CD8-positive, alpha-beta memory T cell (primary cell): Measurements from ENCODE around the gene ADGRV1. TPM values are rescaled to one million over a fixed set of nuclear protein-coding genes. Genes with fewer than 3 reads are reported as not detected.
A peak's percentile ranks its signal among the peaks of the same experiment; 100 is the strongest.

ENCODE experiments used
- CTCF ChIA-PET: fragments of 350-600 bp; sonication (Branson Sonifier 250); formaldehyde crosslinking; loops from one replicate; lab custom pipeline; 2021; ENCODE audit warnings: antibody characterized with exemption; lab: Charles Lee
- POLR2A ChIA-PET: fragments of 350-600 bp; sonication (Branson Sonifier 250); formaldehyde crosslinking; loops from one replicate; lab custom pipeline; 2021; ENCODE audit warnings: antibody characterized with exemption; lab: Charles Lee
- DNase-seq, 5 donors: peaks; one replicate each; pipeline versions ENCODE4 v3.0.0 to v3.0.0-alpha.2; 2020 to 2022; ENCODE audit warnings: mixed read lengths in 1 of 5
- H3K27ac ChIP-seq: one replicate; pipeline ENCODE4 v1.7.0; 2013; ENCODE audit warnings: low read depth, mild to moderate bottlenecking, low read length, moderate library complexity
- H3K27me3 ChIP-seq: 2 replicates; pipeline ENCODE4 v1.7.0; 2013; ENCODE audit warnings: low read length, mild to moderate bottlenecking; ENCODE audit not compliant: insufficient read depth, poor library complexity, severe bottlenecking
- H3K36me3 ChIP-seq: 2 replicates; pipeline ENCODE4 v1.7.0; 2013; ENCODE audit warnings: mild to moderate bottlenecking, low read length, moderate library complexity; ENCODE audit not compliant: insufficient read depth
- H3K4me1 ChIP-seq: 2 replicates; pipeline ENCODE4 v1.7.0; 2013; ENCODE audit warnings: mild to moderate bottlenecking, low read length, moderate library complexity; ENCODE audit not compliant: insufficient read depth
- H3K4me3 ChIP-seq: 2 replicates; pipeline ENCODE4 v1.7.0; 2013; ENCODE audit warnings: mild to moderate bottlenecking, low read length
- H3K9me3 ChIP-seq: 2 replicates; pipeline ENCODE4 v1.7.0; 2013; ENCODE audit warnings: mild to moderate bottlenecking, low read length
- H3K27ac Mint-ChIP-seq, 8 donors: one replicate each; pipeline ENCODE4 v1.8.0; 2020 to 2021; ENCODE audit warnings: mixed read lengths in 8 of 8, mild to moderate bottlenecking in 6 of 8, inconsistent platforms in 3 of 8, moderate library complexity in 3 of 8
- H3K27me3 Mint-ChIP-seq, 2 donors: one replicate each; pipeline ENCODE4 v1.8.0; 2020 to 2021; ENCODE audit warnings: mixed read lengths in 2 of 2, mild to moderate bottlenecking in 1 of 2, moderate library complexity in 1 of 2
- H3K36me3 Mint-ChIP-seq, 3 donors: one replicate each; pipeline ENCODE4 v1.8.0; 2020 to 2021; ENCODE audit warnings: mixed read lengths in 3 of 3, inconsistent platforms in 1 of 3, mild to moderate bottlenecking in 1 of 3
- H3K4me1 Mint-ChIP-seq, 3 donors: one replicate each; pipeline ENCODE4 v1.8.0; 2020 to 2021; ENCODE audit warnings: mixed read lengths in 3 of 3, inconsistent platforms in 1 of 3, mild to moderate bottlenecking in 1 of 3
- H3K4me3 Mint-ChIP-seq, 7 donors: one replicate each; pipeline ENCODE4 v1.8.0; 2020 to 2021; ENCODE audit warnings: mixed read lengths in 7 of 7, mild to moderate bottlenecking in 6 of 7, moderate library complexity in 4 of 7, inconsistent platforms in 2 of 7
- H3K9me3 Mint-ChIP-seq, 5 donors: one replicate each; pipeline ENCODE4 v1.8.0; 2020 to 2022; ENCODE audit warnings: mixed read lengths in 5 of 5, mild to moderate bottlenecking in 3 of 5, moderate library complexity in 2 of 5, inconsistent platforms in 1 of 5
- polyA plus RNA-seq: library from polyadenylated mRNA; unstranded; fragments of 300-500 nt; fragmentation: Illumina TruSeq; gene quantifications from one replicate; pipeline ENCODE4 v1.2.3, GENCODE V29; 2021
- total RNA-seq, 2 experiments: library from RNA; stranded (reverse); gene quantifications; one replicate each; pipeline ENCODE4 v1.2.3, GENCODE V29; 2021

The ADGRV1 gene
- total and polyA plus RNA-seq, 3 experiments from 2014 or later, result 0.33 to 0.44 TPM; not detected in 1

DNA sequence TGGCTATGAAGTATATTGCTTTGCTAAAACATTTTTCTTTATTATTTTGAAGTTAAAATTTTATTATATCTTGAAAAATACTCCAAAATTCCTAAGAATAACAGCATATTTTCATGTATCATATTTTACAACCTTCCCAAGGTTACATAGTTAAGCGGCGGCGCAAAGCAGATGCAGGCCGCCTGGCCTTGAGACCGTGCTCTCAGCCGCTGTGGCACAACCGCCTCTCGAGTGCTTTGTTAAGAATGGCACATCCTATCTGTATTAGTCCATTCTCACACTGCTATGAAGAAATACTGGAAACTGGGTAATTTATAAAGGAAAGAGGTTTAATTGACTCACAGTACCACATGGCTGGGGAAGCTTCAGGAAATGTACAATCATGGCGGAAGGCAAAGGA is 595.7 kb downstream of the ADGRV1 start:
- H3K27ac ChIP-seq, result no peak overlapping the region

DNA sequence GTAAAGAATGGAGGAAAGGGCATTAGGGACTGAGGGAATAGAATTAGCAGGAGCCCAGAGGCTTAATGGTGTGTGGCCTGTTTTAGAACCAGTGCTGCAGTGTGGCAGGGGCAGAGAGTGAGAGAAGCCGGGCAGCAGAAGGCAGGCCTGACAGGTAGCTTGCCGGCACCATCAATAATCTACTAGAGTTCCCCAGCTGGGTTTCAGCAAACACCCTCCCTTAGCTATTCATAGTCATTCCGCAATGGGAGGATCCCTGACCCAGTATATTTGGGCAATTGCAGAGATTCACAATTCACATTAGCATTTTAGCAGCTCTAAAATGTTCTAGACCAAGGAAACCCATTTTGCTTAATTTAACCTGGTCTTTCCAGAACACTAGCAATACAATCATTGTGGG is 596.7 kb downstream of the ADGRV1 start:
- H3K9me3 ChIP-seq, result no peaks in the 10 kb centered on the region
- Mint-ChIP-seq H3K4me3 (no peak overlapping the region), H3K4me1 (no peaks in the 10 kb centered on the region), H3K27ac (peak overlapping the region in 1 of 8 donors; percentile 0), H3K9me3 (no peaks in the 10 kb centered on the region), H3K36me3 (no peaks in the 10 kb centered on the region), H3K27me3 (peaks cover 4 to 7% of the 10 kb centered on the region in 2 donors)
- no peak for DNase-seq
- H3K27me3 ChIP-seq, result no peaks in the 10 kb centered on the region
- H3K27ac ChIP-seq, result no peak overlapping the region
- ChIA-PET CTCF (interaction anchor here (1.3 to 1.5 kb wide), 2 partner anchors 28 to 230 kb away, joined by 3 read pairs; no protein-coding TSS in a partner anchor), POLR2A (no interaction called here)
- no peaks in the 10 kb centered on the region for H3K36me3 ChIP-seq
- H3K4me3 ChIP-seq, result no peak overlapping the region
- H3K4me1 ChIP-seq, result no peaks in the 10 kb centered on the region

More for the DNA sequence above, 595.7 kb downstream of the ADGRV1 start:
- Histone ChIP-seq H3K36me3 (no peaks in the 10 kb centered on the region), H3K9me3 (no peaks in the 10 kb centered on the region), H3K27me3 (no peaks in the 10 kb centered on the region), H3K4me1 (no peaks in the 10 kb centered on the region), H3K4me3 (no peak overlapping the region)
- no peak for DNase-seq
- ChIA-PET CTCF (interaction anchor here (1.5 kb wide), 1 partner anchor 231 kb away, joined by 3 read pairs; no protein-coding TSS in a partner anchor), POLR2A (no interaction called here)
- Mint-ChIP-seq H3K27ac (no peak overlapping the region), H3K4me1 (no peaks in the 10 kb centered on the region), H3K36me3 (no peaks in the 10 kb centered on the region), H3K9me3 (peaks cover 0 to 1% (median 0%) of the 10 kb centered on the region in 5 donors), H3K27me3 (peaks cover 6 to 10% of the 10 kb centered on the region in 2 donors), H3K4me3 (no peak overlapping the region)

- Mint-ChIP-seq H3K9me3 (no peaks in the 10 kb centered on the region), H3K27me3 (no peaks in the 10 kb centered on the region), H3K4me1 (no peaks in the 10 kb centered on the region), H3K36me3 (no peaks in the 10 kb centered on the region), H3K27ac (peak overlapping the region in 1 of 8 donors; percentile 74), H3K4me3 (no peak overlapping the region)
- H3K36me3 ChIP-seq, result no peaks in the 10 kb centered on the region
- CTCF ChIA-PET, result no interaction called here
- H3K4me3 ChIP-seq, result no peak overlapping the region
- POLR2A ChIA-PET, result no interaction called here
- no peaks in the 10 kb centered on the region for H3K27me3 ChIP-seq
- no peak overlapping the region for H3K27ac ChIP-seq
- no peak for DNase-seq
- H3K4me1 ChIP-seq, result no peaks in the 10 kb centered on the region
- no peaks in the 10 kb centered on the region for H3K9me3 ChIP-seq
Measured at GRCh38 chr5:91156242-91156641, 597.6 kb downstream of the ADGRV1 start.

DNA sequence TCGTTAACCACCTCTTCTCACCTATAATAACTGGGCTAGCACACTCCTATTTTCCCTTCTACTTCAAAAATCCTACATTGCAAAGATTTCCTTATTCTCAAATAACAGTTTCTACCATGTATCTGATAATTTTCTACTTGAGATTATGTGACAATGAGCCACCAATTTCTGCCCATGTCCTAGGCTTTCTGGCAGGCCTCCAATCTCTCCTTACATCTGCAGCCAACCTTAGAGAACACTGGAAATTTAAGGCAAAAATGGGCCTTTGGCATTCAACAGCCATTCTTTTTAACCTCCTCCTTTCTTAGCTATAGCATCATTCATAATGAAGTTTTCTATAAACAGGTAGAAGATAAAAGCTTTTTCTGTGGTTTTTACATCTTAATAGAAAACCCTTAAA is 599.4 kb downstream of the ADGRV1 start:
- peaks cover 9 to 14% (median 13%) of the 10 kb centered on the region in 3 donors for H3K4me1 Mint-ChIP-seq
- H3K4me3 Mint-ChIP-seq, result no peak overlapping the region
- no peak overlapping the region for H3K27ac Mint-ChIP-seq
- no peaks in the 10 kb centered on the region for H3K9me3 Mint-ChIP-seq
- Histone ChIP-seq H3K27ac (no peak overlapping the region), H3K9me3 (no peaks in the 10 kb centered on the region), H3K36me3 (no peaks in the 10 kb centered on the region), H3K4me1 (no peaks in the 10 kb centered on the region), H3K4me3 (no peak overlapping the region), H3K27me3 (no peaks in the 10 kb centered on the region)
- CTCF ChIA-PET, result no interaction called here
- H3K27me3 Mint-ChIP-seq, result no peaks in the 10 kb centered on the region
- peaks cover 0 to 4% (median 0%) of the 10 kb centered on the region in 3 donors for H3K36me3 Mint-ChIP-seq
- POLR2A ChIA-PET, result no interaction called here
- DNase-seq, result no peak

DNA sequence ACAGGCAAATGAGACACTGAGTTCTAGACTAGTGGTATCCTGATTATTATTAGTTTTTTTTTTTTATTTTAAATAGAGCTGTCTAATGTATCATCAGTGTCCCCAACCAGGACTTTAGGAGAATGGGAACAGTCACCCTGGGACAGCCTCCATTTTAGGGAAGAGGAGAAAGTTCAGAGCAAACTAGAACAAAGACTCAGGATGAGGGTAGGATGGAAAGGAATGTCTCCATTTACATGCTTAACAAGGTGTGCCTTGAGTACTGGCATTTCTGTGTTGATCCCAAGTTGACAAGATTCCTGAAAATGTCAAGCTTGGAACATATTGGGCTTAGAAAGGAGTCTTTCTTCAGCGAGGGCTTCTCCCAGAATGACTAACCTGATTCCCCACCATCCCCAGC is 601.0 kb downstream of the ADGRV1 start:
- Mint-ChIP-seq H3K27me3 (no peaks in the 10 kb centered on the region), H3K9me3 (no peaks in the 10 kb centered on the region), H3K4me3 (no peak overlapping the region), H3K27ac (no peak overlapping the region), H3K36me3 (peaks cover 0 to 4% (median 0%) of the 10 kb centered on the region in 3 donors), H3K4me1 (peaks cover 13 to 17% (median 17%) of the 10 kb centered on the region in 3 donors)
- no peak for DNase-seq
- Histone ChIP-seq H3K27me3 (no peaks in the 10 kb centered on the region), H3K4me1 (no peaks in the 10 kb centered on the region), H3K36me3 (no peaks in the 10 kb centered on the region), H3K9me3 (no peaks in the 10 kb centered on the region), H3K4me3 (no peak overlapping the region), H3K27ac (no peak overlapping the region)
- ChIA-PET POLR2A (no interaction called here), CTCF (no interaction called here)

DNA sequence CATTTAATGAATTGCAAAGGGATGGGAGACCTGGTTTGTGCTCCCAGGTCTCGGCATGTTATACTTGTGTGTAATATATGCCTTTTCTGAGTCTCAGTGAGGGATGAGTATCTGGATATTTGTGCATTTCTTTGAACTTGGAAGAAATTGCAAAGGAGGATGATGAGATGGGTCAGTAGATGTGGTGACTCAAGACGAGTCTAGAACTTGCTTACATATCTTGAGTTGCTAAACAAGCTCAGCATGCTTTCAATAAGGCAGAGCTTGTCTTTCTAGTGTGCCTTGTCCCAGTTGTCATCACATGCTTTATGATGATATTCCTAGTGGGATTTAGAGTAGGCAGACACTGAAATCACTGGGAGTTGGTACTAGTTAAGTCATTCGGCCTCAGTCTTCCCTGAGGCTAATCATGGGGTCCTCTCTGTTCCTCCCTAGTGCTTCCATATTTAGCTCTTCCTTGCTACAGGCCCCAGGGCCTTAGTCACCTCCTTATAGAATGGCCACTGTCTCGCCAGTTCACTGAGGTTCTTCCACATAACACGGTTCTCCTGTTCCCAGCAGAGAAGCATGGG is 602.2 kb downstream of the ADGRV1 start:
- no peak overlapping the region for H3K27ac Mint-ChIP-seq
- H3K4me1 ChIP-seq, result no peaks in the 10 kb centered on the region
- H3K36me3 ChIP-seq, result no peaks in the 10 kb centered on the region
- H3K4me3 Mint-ChIP-seq, result no peak overlapping the region
- peaks cover 13 to 17% (median 17%) of the 10 kb centered on the region in 3 donors for H3K4me1 Mint-ChIP-seq
- no peaks in the 10 kb centered on the region for H3K9me3 Mint-ChIP-seq
- H3K9me3 ChIP-seq, result no peaks in the 10 kb centered on the region
- no peaks in the 10 kb centered on the region for H3K27me3 Mint-ChIP-seq
- H3K4me3 ChIP-seq, result no peak overlapping the region
- no peak for DNase-seq
- H3K27ac ChIP-seq, result no peak overlapping the region
- ChIA-PET POLR2A (no interaction called here), CTCF (no interaction called here)
- H3K36me3 Mint-ChIP-seq, result peaks cover 0 to 4% (median 0%) of the 10 kb centered on the region in 3 donors
- H3K27me3 ChIP-seq, result no peaks in the 10 kb centered on the region

GRCh38 chr5:91162534-91163381 is 604.2 kb downstream of the ADGRV1 start:
- peak in 3 of 5 donors; percentile 10 to 62 (median 11) for DNase-seq
- Mint-ChIP-seq H3K36me3 (peaks cover 0 to 4% (median 0%) of the 10 kb centered on the region in 3 donors), H3K9me3 (no peaks in the 10 kb centered on the region), H3K4me3 (peak overlapping the region in 4 of 7 donors; percentile 2 to 22 (median 9)), H3K27me3 (no peaks in the 10 kb centered on the region), H3K27ac (peak overlapping the region in 6 of 8 donors; percentile 8 to 85 (median 62)), H3K4me1 (peaks cover 13 to 17% (median 17%) of the 10 kb centered on the region in 3 donors)
- POLR2A ChIA-PET, result interaction anchor here (0.7 kb wide), 1 partner anchor 220 kb away, joined by 3 read pairs; the partner anchor contains the start of gene ARRDC3
- no peaks in the 10 kb centered on the region for H3K36me3 ChIP-seq
- H3K27ac ChIP-seq, result no peak overlapping the region
- no peaks in the 10 kb centered on the region for H3K4me1 ChIP-seq
- no peaks in the 10 kb centered on the region for H3K9me3 ChIP-seq
- CTCF ChIA-PET, result interaction anchor here (1.4 kb wide), 1 partner anchor 20 kb away, joined by 3 read pairs; no protein-coding TSS in a partner anchor
- no peak overlapping the region for H3K4me3 ChIP-seq
- no peaks in the 10 kb centered on the region for H3K27me3 ChIP-seq

DNA sequence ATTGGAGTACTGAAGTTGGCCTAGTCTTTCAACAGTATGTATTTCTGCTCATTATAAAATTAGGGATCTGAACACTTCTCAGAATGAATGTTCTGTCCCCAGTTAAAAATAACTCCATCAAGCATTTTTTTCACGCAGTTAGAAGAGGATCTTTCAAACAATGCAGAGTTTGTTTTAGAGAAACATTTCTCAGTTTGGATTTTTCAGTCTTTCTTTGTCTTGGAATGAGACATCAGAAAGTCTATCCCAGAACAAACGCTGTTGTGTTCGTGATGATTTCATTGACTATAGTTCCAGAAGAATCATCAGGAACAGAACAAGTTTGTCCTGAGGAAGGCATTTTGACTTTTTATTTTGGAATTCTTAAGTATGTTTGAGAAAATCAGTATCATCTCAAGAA is 605.8 kb downstream of the ADGRV1 start:
- H3K36me3 ChIP-seq, result no peaks in the 10 kb centered on the region
- no peak overlapping the region for H3K4me3 ChIP-seq
- no peaks in the 10 kb centered on the region for H3K4me1 ChIP-seq
- ChIA-PET POLR2A (no interaction called here), CTCF (no interaction called here)
- no peak overlapping the region for H3K27ac ChIP-seq
- H3K9me3 ChIP-seq, result no peaks in the 10 kb centered on the region
- H3K4me3 Mint-ChIP-seq, result no peak overlapping the region
- H3K4me1 Mint-ChIP-seq, result peaks cover 13 to 17% (median 17%) of the 10 kb centered on the region in 3 donors
- peaks cover 0 to 4% (median 0%) of the 10 kb centered on the region in 3 donors for H3K36me3 Mint-ChIP-seq
- no peak overlapping the region for H3K27ac Mint-ChIP-seq
- no peak for DNase-seq
- no peaks in the 10 kb centered on the region for H3K27me3 Mint-ChIP-seq
- peaks cover 0 to 1% (median 0%) of the 10 kb centered on the region in 5 donors for H3K9me3 Mint-ChIP-seq
- H3K27me3 ChIP-seq, result no peaks in the 10 kb centered on the region
